H1 (cell line): ENCODE data around the gene OR5B2. TPM values are rescaled to one million over a fixed set of nuclear protein-coding genes. Genes with fewer than 3 reads are reported as not detected.

Source experiments
- CTCF ChIA-PET: fragments of 300-600 bp; sonication (Branson Sonifier 250); formaldehyde crosslinking; loops from one replicate; lab custom pipeline; 2021; ENCODE audit not compliant: partially characterized antibody; lab: Charles Lee
- POLR2A ChIA-PET: fragments of 300-600 bp; sonication (Branson Sonifier 250); formaldehyde crosslinking; loops from one replicate; lab custom pipeline; 2021; ENCODE audit warnings: inconsistent platforms; ENCODE audit not compliant: partially characterized antibody; lab: Charles Lee
- DNase-seq, 2 experiments: peaks; one replicate each; pipeline versions ENCODE4 v3.0.0 to v3.0.0-alpha.2; 2010 to 2022; ENCODE audit warnings: low spot score in 2 of 2, low read depth in 1 of 2, mixed read lengths in 1 of 2
- FAIRE-seq: peaks from 2 replicates; lab custom pipeline; 2011; peaks lifted over from hg19 to GRCh38; lab: Jason Lieb, UNC
- H2AFZ ChIP-seq: 2 replicates; pipeline ENCODE4 v1.8.1; 2012; ENCODE audit warnings: low read length, inconsistent platforms
- H2AK5ac ChIP-seq: 2 replicates; pipeline ENCODE4 v1.6.1; 2013; ENCODE audit warnings: low read depth, low read length
- H2BK120ac ChIP-seq: replicated peaks from 2 replicates; pipeline ENCODE3; 2013; ENCODE audit warnings: low read depth, low read length, inconsistent platforms
- H2BK12ac ChIP-seq: 2 replicates; pipeline ENCODE4 v1.6.1; 2013; ENCODE audit warnings: low read depth, low read length
- H2BK15ac ChIP-seq: 2 replicates; pipeline ENCODE4 v1.6.1; 2013; ENCODE audit warnings: low read length
- H2BK20ac ChIP-seq: 2 replicates; pipeline ENCODE4 v1.6.1; 2013; ENCODE audit warnings: low read length
- H2BK5ac ChIP-seq: 2 replicates; pipeline ENCODE4 v1.6.1; 2013; ENCODE audit warnings: low read depth, low read length
- H3K14ac ChIP-seq: 2 replicates; pipeline ENCODE4 v1.6.1; 2013; ENCODE audit warnings: inconsistent platforms; ENCODE audit not compliant: insufficient read length
- H3K18ac ChIP-seq: 2 replicates; pipeline ENCODE4 v1.6.1; 2013; ENCODE audit warnings: low read length; ENCODE audit errors: extremely low read depth
- H3K23ac ChIP-seq: 2 replicates; pipeline ENCODE4 v1.6.1; 2013; ENCODE audit warnings: inconsistent platforms; ENCODE audit not compliant: insufficient read length
- H3K23me2 ChIP-seq: 2 replicates; pipeline ENCODE4 v1.6.1; 2013; ENCODE audit warnings: low read depth, low read length
- H3K27ac ChIP-seq: 2 replicates; pipeline ENCODE4 v1.6.1; 2011; ENCODE audit warnings: low read depth, low read length, inconsistent platforms
- H3K27me3 ChIP-seq, 4 experiments: replicated peaks in 1 of 4; 1 replicate in 1 of 4; 2 replicates in 3 of 4; pipeline versions ENCODE4 v1.6.1 to v1.8.1; 2011 to 2013; ENCODE audit warnings: low read length in 3 of 4, mild to moderate bottlenecking in 3 of 4, inconsistent platforms in 2 of 4, mixed read lengths in 2 of 4, moderate library complexity in 1 of 4; ENCODE audit not compliant: control insufficient read depth in 3 of 4, insufficient read depth in 3 of 4; ENCODE audit errors: extremely low read depth in 1 of 4
- H3K36me3 ChIP-seq, 4 experiments: 2 replicates each; pipeline versions ENCODE4 v1.6.1 to v1.8.1; 2011 to 2013; ENCODE audit warnings: mild to moderate bottlenecking in 4 of 4, low read length in 3 of 4, moderate library complexity in 2 of 4, control low read depth in 1 of 4, inconsistent platforms in 1 of 4; ENCODE audit not compliant: insufficient read depth in 4 of 4, control insufficient read depth in 2 of 4
- H3K4ac ChIP-seq: replicated peaks from 2 replicates; pipeline ENCODE3; 2013; ENCODE audit warnings: low read length, low read depth, mixed read lengths, inconsistent platforms; ENCODE audit not compliant: insufficient read length
- H3K4me1 ChIP-seq, 4 experiments: replicated peaks in 1 of 4; 1 replicate in 1 of 4; 2 replicates in 3 of 4; pipeline versions ENCODE4 v1.6.1 to v1.8.1; 2011 to 2013; ENCODE audit warnings: low read length in 3 of 4, inconsistent platforms in 2 of 4, mixed read lengths in 1 of 4; ENCODE audit not compliant: insufficient read depth in 4 of 4, control insufficient read depth in 3 of 4
- H3K4me2 ChIP-seq, 2 experiments: 2 replicates each; pipeline versions ENCODE4 v1.6.1 to v1.8.1; 2011 to 2013; ENCODE audit warnings: low read depth in 2 of 2, low read length in 2 of 2, control low read depth in 1 of 2, inconsistent platforms in 1 of 2, mild to moderate bottlenecking in 1 of 2; ENCODE audit not compliant: insufficient read depth in 1 of 2
- H3K4me3 ChIP-seq, 4 experiments: fragments of 200-600, 300-600 bp in 1 of 4; sonication (generic), shearing (Covaris generic), sonication (Bioruptor Twin) in 1 of 4; 2 replicates each; pipeline versions ENCODE4 v1.5.1 to v1.8.1; 2011 to 2016; ENCODE audit warnings: low read length in 4 of 4, low read depth in 3 of 4, control low read depth in 2 of 4, inconsistent platforms in 2 of 4, mild to moderate bottlenecking in 2 of 4, mixed read lengths in 1 of 4, moderate library complexity in 1 of 4; ENCODE audit not compliant: insufficient read depth in 2 of 4; ENCODE audit errors: extremely low read depth in 1 of 4
- H3K56ac ChIP-seq: replicated peaks from 2 replicates; pipeline ENCODE3; 2013; ENCODE audit warnings: low read depth, mild to moderate bottlenecking, mixed read lengths, low read length, inconsistent platforms; ENCODE audit not compliant: insufficient read length
- H3K79me1 ChIP-seq: 2 replicates; pipeline ENCODE4 v1.6.1; 2013; ENCODE audit warnings: low read depth, low read length, control low read depth
- H3K79me2 ChIP-seq, 2 experiments: 2 replicates each; pipeline versions ENCODE4 v1.6.1 to v1.8.1; 2012 to 2013; ENCODE audit warnings: low read length in 2 of 2, mild to moderate bottlenecking in 2 of 2, inconsistent platforms in 1 of 2; ENCODE audit not compliant: insufficient read depth in 2 of 2, control insufficient read depth in 1 of 2
- H3K9ac ChIP-seq, 4 experiments: replicated peaks in 1 of 4; 1 replicate in 1 of 4; 2 replicates in 3 of 4; pipeline versions ENCODE4 v1.6.1 to v1.8.1; 2011 to 2013; ENCODE audit warnings: low read depth in 3 of 4, low read length in 3 of 4, control low read depth in 2 of 4, mild to moderate bottlenecking in 2 of 4, moderate library complexity in 2 of 4, inconsistent platforms in 1 of 4; ENCODE audit errors: extremely low read depth in 1 of 4
- H3K9me3 ChIP-seq, 2 experiments: 2 replicates each; pipeline versions ENCODE4 v1.6.1 to v1.8.1; 2012 to 2013; ENCODE audit warnings: mild to moderate bottlenecking in 2 of 2, moderate library complexity in 2 of 2, control low read depth in 1 of 2, inconsistent platforms in 1 of 2, low read depth in 1 of 2, low read length in 1 of 2, mixed read lengths in 1 of 2; ENCODE audit not compliant: insufficient read depth in 2 of 2
- H4K20me1 ChIP-seq, 2 experiments: replicated peaks in 1 of 2; 2 replicates each; pipeline versions ENCODE3 to v1.8.1; 2011 to 2013; ENCODE audit warnings: inconsistent platforms in 2 of 2, low read length in 2 of 2, mild to moderate bottlenecking in 1 of 2; ENCODE audit not compliant: insufficient read depth in 2 of 2, control insufficient read depth in 1 of 2
- H4K5ac ChIP-seq: 2 replicates; pipeline ENCODE4 v1.6.1; 2013; ENCODE audit warnings: low read length, low read depth, mixed read lengths, inconsistent platforms; ENCODE audit not compliant: insufficient read length
- H4K8ac ChIP-seq: 2 replicates; pipeline ENCODE4 v1.8.0; 2013; ENCODE audit warnings: mild to moderate bottlenecking, moderate library complexity, low read length, inconsistent platforms; ENCODE audit not compliant: insufficient read depth; ENCODE audit errors: extremely low read depth
- H4K91ac ChIP-seq: replicated peaks from 2 replicates; pipeline ENCODE3; 2013; ENCODE audit warnings: low read length, mixed read lengths, inconsistent platforms; ENCODE audit not compliant: insufficient read length
- BACH1 ChIP-seq: IDR thresholded peaks from 2 replicates; pipeline ENCODE4 v1.6.1; 2012; ENCODE audit warnings: low read length, improper control_type of control experiment
- CBX5 ChIP-seq: fragments of 300-800, 300-1000 bp; sonication (generic); IDR thresholded peaks from 2 replicates; pipeline ENCODE4 v1.7.1; 2016; ENCODE audit warnings: antibody characterized with exemption, low read length, low read depth
- CEBPB ChIP-seq: IDR thresholded peaks from 2 replicates; pipeline ENCODE4 v1.6.1; 2012; ENCODE audit warnings: low read depth, low read length
- CREB1 ChIP-seq: IDR thresholded peaks from 2 replicates; pipeline ENCODE4 v1.6.1; 2012; ENCODE audit warnings: inconsistent platforms
- EP300 ChIP-seq, 2 experiments: IDR thresholded peaks; 1 replicate in 1 of 2; 2 replicates in 1 of 2; pipeline ENCODE4 v1.6.1; 2011 to 2012; ENCODE audit warnings: low read depth in 2 of 2, low read length in 2 of 2, mild to moderate bottlenecking in 2 of 2, borderline replicate concordance in 1 of 2, inconsistent platforms in 1 of 2, moderate library complexity in 1 of 2
- GABPA ChIP-seq: IDR thresholded peaks from 2 replicates; pipeline ENCODE4 v1.6.1; 2011; ENCODE audit warnings: mild to moderate bottlenecking, low read length, moderate library complexity, borderline replicate concordance; ENCODE audit not compliant: insufficient read depth
- NRF1 ChIP-seq: IDR thresholded peaks from 2 replicates; pipeline ENCODE4 v1.6.1; 2011; ENCODE audit warnings: mild to moderate bottlenecking, low read depth, low read length, improper control_type of control experiment
- RFX5 ChIP-seq: IDR thresholded peaks from 2 replicates; pipeline ENCODE4 v1.6.1; 2011; ENCODE audit warnings: low read depth, low read length, improper control_type of control experiment, borderline replicate concordance
- SRF ChIP-seq: IDR thresholded peaks from 2 replicates; pipeline ENCODE4 v1.6.1; 2011; ENCODE audit warnings: mild to moderate bottlenecking, low read depth, low read length, moderate library complexity
- TAF1 ChIP-seq: IDR thresholded peaks from 2 replicates; pipeline ENCODE4 v1.6.1; 2011; ENCODE audit warnings: mild to moderate bottlenecking, low read depth, low read length
- TBP ChIP-seq: IDR thresholded peaks from 2 replicates; pipeline ENCODE4 v1.6.1; 2011; ENCODE audit warnings: low read depth, low read length, improper control_type of control experiment
- USF2 ChIP-seq: IDR thresholded peaks from 2 replicates; pipeline ENCODE4 v1.6.1; 2011; ENCODE audit warnings: low read length, improper control_type of control experiment
- WGBS, 2 experiments: shearing (Covaris generic) in 1 of 2; methylation state at CpG; one replicate each; pipeline versions ENCODE4 v1.1.6 to v1.1.7; 2013 to 2015; ENCODE audit warnings: low lambda C conversion rate in 2 of 2, mixed read lengths in 2 of 2, inconsistent platforms in 1 of 2, low coverage in 1 of 2, missing lambda C conversion rate in 1 of 2; ENCODE audit not compliant: insufficient replicate concordance in 2 of 2, insufficient coverage in 1 of 2, insufficient read length in 1 of 2; ENCODE audit errors: extremely low coverage in 1 of 2, missing lambda C conversion rate in 1 of 2; 5-methylcytosine and 5-hydroxymethylcytosine counted together
- polyA plus RNA-seq, 7 experiments: library from polyadenylated mRNA; depleted of rRNA in 3 of 7; stranded (reverse) in 5 of 7; unstranded in 2 of 7; fragments of >200 nt in 5 of 7; fragments of 200-250 nt in 2 of 7; gene quantifications; 1 replicate in 5 of 7; 2 replicates in 1 of 7; 4 replicates in 1 of 7; pipeline versions ENCODE4 v1.2.1 to v1.2.3, GENCODE V29; 2011 to 2013; ENCODE audit warnings: missing spikeins in 2 of 7, mixed read lengths in 2 of 7
- total RNA-seq: library from RNA; stranded (reverse); fragmentation: NEBNext Ultra II Directional; extraction: Animal tissue kit (Norgen Biotek cat#: 25700); gene quantifications from 2 replicates; pipeline ENCODE4 v1.2.1, GENCODE V29; 2021

The OR5B2 gene
- total and polyA plus RNA-seq, 2 of the 8 experiments (the other 6 are each of a cell fraction or from before 2014, with no cell fraction given), result 0.06 TPM; not detected in 1

GRCh38 chr11:58465690-58466089 lies 37.8 kb upstream of the OR5B2 start:
- no peaks in the 10 kb centered on the region for H4K20me1 ChIP-seq
- H4K5ac ChIP-seq, result no peak overlapping the region
- no peaks in the 10 kb centered on the region for H3K23me2 ChIP-seq
- H3K79me2 ChIP-seq, result no peaks in the 10 kb centered on the region
- 60% methylated on average over 3 of the region's 3 CpGs; no CpG with 5 or more reads in 1 of the 2 experiments for WGBS, 2 experiments
- H2AK5ac ChIP-seq, result no peak overlapping the region
- H2BK5ac ChIP-seq, result no peak overlapping the region
- no peaks in the 10 kb centered on the region for H3K4me1 ChIP-seq
- no peak overlapping the region for H3K18ac ChIP-seq
- no peak overlapping the region for H3K23ac ChIP-seq
- no peak overlapping the region for H2BK120ac ChIP-seq
- no peak overlapping the region for H4K8ac ChIP-seq
- H3K4ac ChIP-seq, result no peak overlapping the region
- H3K27ac ChIP-seq, result no peak overlapping the region
- no peak for TF ChIP-seq RFX5
- no peak for TF ChIP-seq BACH1
- no peak for TF ChIP-seq CREB1
- TF ChIP-seq CBX5, result no peak
- no peak for TF ChIP-seq TBP
- no peak for TF ChIP-seq SRF
- TF ChIP-seq USF2, result no peak
- no peak for TF ChIP-seq TAF1
- no peak for TF ChIP-seq GABPA
- no peak for TF ChIP-seq CEBPB
- no peak for TF ChIP-seq NRF1
- TF ChIP-seq EP300 (IDR thresholded peaks at IDR 0.05; ENCODE audit: borderline replicate concordance in 1 of 2, low read depth in 2 of 2, low read length in 2 of 2), result no peak
- no peak overlapping the region for H4K91ac ChIP-seq
- CTCF ChIA-PET, result interaction anchor here (0.6 kb wide), 1 partner anchor 280 kb away, joined by 4 read pairs; no protein-coding TSS in a partner anchor
- no peak overlapping the region for H2BK12ac ChIP-seq
- H3K9me3 ChIP-seq, result peaks cover 5 to 15% of the 10 kb centered on the region in 2 experiments; a peak in 2 of 4 replicates
- H3K27me3 ChIP-seq, result no peaks in the 10 kb centered on the region
- no peak overlapping the region for H3K56ac ChIP-seq
- H3K14ac ChIP-seq, result no peak overlapping the region
- no peak for FAIRE-seq
- H3K4me2 ChIP-seq, result no peak overlapping the region
- H3K9ac ChIP-seq, result no peak overlapping the region
- no peaks in the 10 kb centered on the region for H3K36me3 ChIP-seq
- no peak overlapping the region for H2AFZ ChIP-seq
- DNase-seq, result no peak
- H2BK20ac ChIP-seq, result no peak overlapping the region
- no peak overlapping the region for H2BK15ac ChIP-seq
- no peaks in the 10 kb centered on the region for H3K79me1 ChIP-seq
- H3K4me3 ChIP-seq, result no peak overlapping the region
- POLR2A ChIA-PET, result no interaction called here
